ENCODE data around the gene PACRGL. TPM values are rescaled to one million over a fixed set of nuclear protein-coding genes. Genes with fewer than 3 reads are reported as not detected.

The PACRGL gene
- total RNA-seq, 1 donor from 2014 or later = 11.5 TPM

DNA sequence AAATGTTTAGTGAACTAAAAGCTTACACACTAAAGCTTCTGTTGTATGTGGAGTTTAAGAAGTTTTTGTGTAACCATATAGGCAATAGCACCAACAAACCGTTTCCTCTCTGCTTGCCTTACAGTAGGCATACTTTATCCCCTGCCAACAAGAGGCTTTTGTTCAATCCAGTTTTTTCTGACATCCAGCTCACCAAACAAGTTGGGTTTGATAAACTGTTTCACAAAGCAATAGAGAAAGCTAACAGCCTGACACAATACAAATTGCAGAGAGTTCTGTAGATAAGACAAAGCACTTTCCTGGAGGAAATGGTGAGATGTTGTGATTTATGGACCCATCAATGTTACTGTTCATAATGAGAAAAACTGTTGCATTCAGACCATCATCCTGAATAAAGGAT, 53.8 kb downstream of the PACRGL start:
- peaks cover 5% of the 10 kb centered on the region for H3K36me3 Mint-ChIP-seq (ENCODE audit: low read depth)
- H3K4me1 Mint-ChIP-seq (ENCODE audit: low read depth) = no peaks in the 10 kb centered on the region
- no peaks in the 10 kb centered on the region for H3K9me3 Mint-ChIP-seq (ENCODE audit: low read depth)
- H3K27me3 Mint-ChIP-seq (ENCODE audit: low read depth) = no peaks in the 10 kb centered on the region
- H3K27ac Mint-ChIP-seq (ENCODE audit: unreplicated experiment) = no peak overlapping the region
- no peak for DNase-seq (ENCODE audit: low spot score)
- no peak overlapping the region for H3K4me3 Mint-ChIP-seq (ENCODE audit: unreplicated experiment)
- TF ChIP-seq, protein P1, sequence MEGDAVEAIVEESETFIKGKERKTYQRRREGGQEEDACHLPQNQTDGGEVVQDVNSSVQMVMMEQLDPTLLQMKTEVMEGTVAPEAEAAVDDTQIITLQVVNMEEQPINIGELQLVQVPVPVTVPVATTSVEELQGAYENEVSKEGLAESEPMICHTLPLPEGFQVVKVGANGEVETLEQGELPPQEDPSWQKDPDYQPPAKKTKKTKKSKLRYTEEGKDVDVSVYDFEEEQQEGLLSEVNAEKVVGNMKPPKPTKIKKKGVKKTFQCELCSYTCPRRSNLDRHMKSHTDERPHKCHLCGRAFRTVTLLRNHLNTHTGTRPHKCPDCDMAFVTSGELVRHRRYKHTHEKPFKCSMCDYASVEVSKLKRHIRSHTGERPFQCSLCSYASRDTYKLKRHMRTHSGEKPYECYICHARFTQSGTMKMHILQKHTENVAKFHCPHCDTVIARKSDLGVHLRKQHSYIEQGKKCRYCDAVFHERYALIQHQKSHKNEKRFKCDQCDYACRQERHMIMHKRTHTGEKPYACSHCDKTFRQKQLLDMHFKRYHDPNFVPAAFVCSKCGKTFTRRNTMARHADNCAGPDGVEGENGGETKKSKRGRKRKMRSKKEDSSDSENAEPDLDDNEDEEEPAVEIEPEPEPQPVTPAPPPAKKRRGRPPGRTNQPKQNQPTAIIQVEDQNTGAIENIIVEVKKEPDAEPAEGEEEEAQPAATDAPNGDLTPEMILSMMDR (IDR thresholded peaks at IDR 0.05) = no peak

DNA sequence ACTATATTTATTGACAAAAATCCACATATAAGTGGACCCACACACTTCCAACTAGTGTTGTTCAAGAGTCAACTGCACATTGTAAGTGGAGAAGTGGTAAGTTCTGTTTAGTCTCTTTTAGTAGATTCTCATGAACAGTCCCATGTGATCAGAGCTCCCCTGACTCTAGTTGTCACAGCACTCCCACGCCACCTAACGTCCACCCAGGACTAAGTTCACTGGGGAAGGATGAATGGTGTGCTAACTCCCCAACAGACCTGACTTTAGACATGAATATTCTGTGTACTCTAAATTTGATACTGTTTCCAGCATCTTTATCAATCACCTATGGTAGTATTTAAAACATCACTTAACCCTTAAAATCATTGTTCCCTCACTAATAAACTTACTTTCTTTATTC, 59.8 kb downstream of the PACRGL start:
- no peaks in the 10 kb centered on the region for H3K4me1 Mint-ChIP-seq (ENCODE audit: low read depth)
- no peak overlapping the region for H3K4me3 Mint-ChIP-seq (ENCODE audit: unreplicated experiment)
- DNase-seq (ENCODE audit: low spot score) = no peak
- no peaks in the 10 kb centered on the region for H3K27me3 Mint-ChIP-seq (ENCODE audit: low read depth)
- TF ChIP-seq, protein P1 (IDR thresholded peaks at IDR 0.05) = no peak
- H3K36me3 Mint-ChIP-seq (ENCODE audit: low read depth) = no peaks in the 10 kb centered on the region
- H3K27ac Mint-ChIP-seq (ENCODE audit: unreplicated experiment) = no peak overlapping the region
- H3K9me3 Mint-ChIP-seq (ENCODE audit: low read depth) = no peaks in the 10 kb centered on the region

DNA sequence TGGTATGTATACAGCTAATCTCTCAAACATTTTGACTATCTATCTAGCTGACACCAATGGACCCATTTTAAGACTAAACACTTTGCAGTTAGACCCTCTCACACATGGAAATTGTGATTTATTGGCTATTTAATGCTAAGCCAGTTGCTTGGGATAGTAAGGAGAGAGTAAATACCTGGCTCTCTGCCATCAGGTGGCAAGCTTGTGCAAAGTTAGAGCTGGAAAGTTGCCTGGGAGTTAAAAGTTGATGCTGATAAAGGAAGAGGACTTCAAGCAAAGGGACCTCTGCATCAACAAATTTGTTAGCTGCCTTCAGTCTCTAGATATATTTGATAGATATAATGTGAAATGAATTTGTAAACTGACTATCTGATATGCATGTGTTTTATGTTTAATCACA, 61.1 kb downstream of the PACRGL start:
- no peaks in the 10 kb centered on the region for H3K27me3 Mint-ChIP-seq (ENCODE audit: low read depth)
- H3K27ac Mint-ChIP-seq (ENCODE audit: unreplicated experiment) = no peak overlapping the region
- H3K36me3 Mint-ChIP-seq (ENCODE audit: low read depth) = no peaks in the 10 kb centered on the region
- no peak overlapping the region for H3K4me3 Mint-ChIP-seq (ENCODE audit: unreplicated experiment)
- DNase-seq (ENCODE audit: low spot score) = no peak
- TF ChIP-seq, protein P1 (IDR thresholded peaks at IDR 0.05) = no peak
- H3K4me1 Mint-ChIP-seq (ENCODE audit: low read depth) = no peaks in the 10 kb centered on the region
- no peaks in the 10 kb centered on the region for H3K9me3 Mint-ChIP-seq (ENCODE audit: low read depth)

DNA sequence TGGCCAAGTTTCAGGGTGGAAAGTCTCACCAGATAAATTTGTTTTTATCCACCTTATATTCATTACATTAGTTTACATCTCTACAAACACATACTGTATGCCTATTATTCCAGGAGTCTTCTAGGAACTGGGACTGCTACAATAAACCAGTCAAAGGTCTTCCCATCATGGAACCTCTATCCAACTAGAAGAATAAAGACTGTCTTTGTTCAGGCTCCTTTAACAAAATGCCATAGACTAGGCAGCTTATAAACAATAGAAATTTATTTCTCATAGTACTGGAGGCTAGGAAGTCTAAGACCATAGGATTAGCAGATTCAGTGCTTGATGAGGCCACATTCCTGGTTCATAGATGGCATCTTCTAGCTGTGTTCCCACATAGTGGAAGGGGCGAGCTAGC, 61.6 kb downstream of the PACRGL start:
- no peak for DNase-seq (ENCODE audit: low spot score)
- no peaks in the 10 kb centered on the region for H3K36me3 Mint-ChIP-seq (ENCODE audit: low read depth)
- no peaks in the 10 kb centered on the region for H3K9me3 Mint-ChIP-seq (ENCODE audit: low read depth)
- no peak overlapping the region for H3K4me3 Mint-ChIP-seq (ENCODE audit: unreplicated experiment)
- no peak overlapping the region for H3K27ac Mint-ChIP-seq (ENCODE audit: unreplicated experiment)
- H3K27me3 Mint-ChIP-seq (ENCODE audit: low read depth) = no peaks in the 10 kb centered on the region
- TF ChIP-seq, protein P1 (IDR thresholded peaks at IDR 0.05) = no peak
- no peaks in the 10 kb centered on the region for H3K4me1 Mint-ChIP-seq (ENCODE audit: low read depth)

DNA sequence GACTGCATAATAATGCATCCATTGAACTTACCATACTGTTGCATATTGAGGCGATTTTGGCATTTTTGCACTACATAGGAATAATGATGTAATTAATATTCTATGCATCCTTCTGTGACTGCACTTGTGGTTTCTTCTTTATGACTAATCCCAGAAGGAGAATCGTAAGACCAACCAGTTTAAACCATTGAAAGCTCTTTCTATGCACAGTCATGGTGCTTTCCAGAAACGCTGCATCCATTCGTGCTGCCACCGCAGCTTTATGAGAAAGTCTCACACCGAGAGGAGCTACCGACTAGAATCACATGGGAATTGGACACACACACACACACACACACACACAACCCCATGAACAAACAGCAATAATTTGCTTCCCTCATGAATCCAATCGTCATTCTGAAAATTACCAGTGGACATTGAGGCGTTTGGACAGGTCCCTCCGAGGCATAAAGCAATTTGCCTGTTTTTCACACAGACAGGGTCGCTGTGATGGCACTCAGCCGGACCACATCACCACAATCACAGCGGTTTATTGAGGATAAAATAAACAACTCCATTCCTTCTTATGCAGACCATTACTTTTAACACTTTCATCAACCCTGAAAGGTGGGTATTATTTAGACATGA, 64.2 kb downstream of the PACRGL start:
- Mint-ChIP-seq H3K36me3 (ENCODE audit: low read depth) (no peaks in the 10 kb centered on the region), H3K4me3 (ENCODE audit: unreplicated experiment) (no peak overlapping the region), H3K27me3 (ENCODE audit: low read depth) (no peaks in the 10 kb centered on the region), H3K4me1 (ENCODE audit: low read depth) (no peaks in the 10 kb centered on the region), H3K27ac (ENCODE audit: unreplicated experiment) (no peak overlapping the region), H3K9me3 (ENCODE audit: low read depth) (no peaks in the 10 kb centered on the region)
- TF ChIP-seq, protein P1 (IDR thresholded peaks at IDR 0.05) = no peak
- no peak for DNase-seq (ENCODE audit: low spot score)

All from chondrocyte (in vitro differentiated cells).